ENCODE measurements around the gene TACR1.
"Not testable (repeated sequence)": the region's sequence is repeated elsewhere in the genome, so short reads cannot be mapped to it uniquely, and the experiment has no call there.

Gene TACR1

DNA sequence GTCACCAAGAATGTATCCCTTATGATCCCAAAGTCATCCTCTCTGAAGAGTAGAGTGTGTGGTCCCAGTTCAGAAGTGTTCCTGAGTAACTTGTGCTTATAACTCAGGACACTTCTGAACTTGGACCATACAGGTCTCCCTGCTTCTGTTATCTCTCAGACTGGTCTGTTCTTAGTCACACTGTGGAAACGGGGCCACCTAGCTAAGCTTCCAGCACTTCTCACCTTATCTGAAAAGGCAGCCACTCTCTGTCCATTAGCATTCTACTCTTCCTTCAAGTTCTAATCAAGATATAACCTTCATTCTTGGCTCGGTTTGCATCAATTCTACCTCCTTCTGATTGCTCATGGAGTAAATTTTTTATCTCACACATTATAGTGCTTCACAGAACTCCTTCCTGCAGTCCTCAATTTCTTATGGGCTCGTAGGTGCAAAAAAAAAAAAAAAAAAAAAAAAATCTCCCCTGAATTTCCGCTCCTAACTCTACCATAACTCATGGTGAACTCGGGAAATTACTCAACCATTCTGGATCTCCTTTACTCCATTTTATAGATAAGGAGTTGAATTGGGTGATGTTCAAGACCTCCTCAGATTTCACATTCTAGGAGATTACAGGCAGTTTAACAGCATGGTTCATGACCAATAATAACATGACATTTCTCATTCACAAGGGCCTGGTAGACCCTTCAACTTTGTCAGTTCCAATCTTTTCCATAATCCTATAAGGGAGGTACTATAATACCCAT, 108.4 kb downstream of the TACR1 start:
- DNase-seq (ENCODE audit: low read depth in 2 of 3, low spot score in 1 of 3), result no peak

DNA sequence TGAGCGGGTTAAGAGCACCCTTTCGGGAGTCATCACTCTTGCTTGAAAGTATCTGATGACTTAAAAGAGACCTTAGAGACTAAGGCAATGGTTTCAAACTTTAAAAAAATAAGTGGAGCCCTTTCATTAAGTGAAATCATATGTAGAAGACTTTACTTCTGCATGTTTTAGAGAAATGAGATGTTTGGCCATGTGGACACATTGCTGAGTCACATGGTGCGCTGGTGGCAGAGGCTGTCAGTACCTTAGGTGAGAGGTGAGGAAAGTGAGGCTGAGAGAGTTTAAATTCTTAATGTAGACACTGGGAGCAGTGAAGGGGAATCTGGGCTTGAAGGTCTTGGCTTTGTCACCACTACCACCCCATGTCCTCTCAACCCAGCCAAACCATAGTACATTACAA, 109.8 kb downstream of the TACR1 start:
- no peak for DNase-seq (ENCODE audit: low read depth in 2 of 3, low spot score in 1 of 3)

DNA sequence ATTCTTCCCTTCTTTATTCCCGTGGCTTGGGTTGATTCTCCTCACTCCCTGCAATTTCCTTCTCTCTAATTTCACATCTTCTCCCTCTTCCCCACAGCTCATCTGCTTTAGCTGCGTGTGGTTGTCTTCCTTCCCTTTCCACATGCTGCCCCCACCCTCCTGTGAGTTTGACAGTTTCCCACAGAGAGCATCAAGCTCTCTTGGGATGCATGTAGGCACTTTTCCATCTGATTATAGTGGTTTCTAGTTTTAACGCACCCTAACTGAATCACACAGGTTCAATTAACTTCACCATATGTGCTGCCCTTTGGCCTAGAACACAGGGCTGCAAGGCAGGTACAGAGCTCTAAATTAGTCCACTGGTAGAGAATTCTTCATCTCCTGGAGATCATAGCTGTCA, 110.5 kb downstream of the TACR1 start:
- DNase-seq (ENCODE audit: low read depth in 2 of 3, low spot score in 1 of 3), result no peak

DNA sequence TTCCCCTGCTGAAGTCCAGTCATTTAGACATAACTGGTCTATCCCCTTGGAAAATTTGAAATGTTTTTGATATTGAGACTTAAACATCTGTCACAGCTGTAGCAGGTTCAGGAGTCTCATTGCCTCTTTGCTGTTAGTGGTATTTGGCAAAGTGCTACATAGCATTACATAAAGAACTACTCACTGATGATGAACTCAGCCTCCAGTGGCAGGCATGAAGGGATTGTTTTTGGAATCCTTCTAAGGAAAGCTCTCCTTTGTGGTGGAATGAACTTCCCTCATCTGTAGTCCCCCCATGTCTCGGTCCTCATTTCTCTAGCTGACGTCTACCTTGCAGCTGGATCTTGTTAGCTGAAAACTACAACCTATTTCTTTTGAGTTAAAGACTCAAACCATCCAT, 111.6 kb downstream of the TACR1 start:
- DNase-seq (ENCODE audit: low read depth in 2 of 3, low spot score in 1 of 3), result no peak

DNA sequence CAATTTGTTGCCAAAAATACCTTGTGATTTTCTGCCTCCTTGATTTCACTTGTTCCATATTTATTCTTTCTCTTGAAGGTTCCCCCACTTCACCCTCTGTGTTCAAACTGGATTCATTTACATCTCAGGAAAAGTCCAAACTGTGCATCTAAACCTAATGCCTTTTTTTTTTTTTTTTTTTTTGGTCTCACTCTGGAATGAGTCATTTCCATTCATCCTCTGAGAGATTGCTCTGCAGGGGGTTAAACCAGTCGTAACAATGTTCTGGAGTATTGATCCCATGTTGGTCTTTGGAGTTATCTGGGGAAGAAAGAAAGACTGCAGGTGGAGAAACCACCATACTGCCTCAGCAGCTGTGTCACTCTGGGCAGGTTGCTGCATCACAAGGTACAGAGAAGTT, 119.7 kb downstream of the TACR1 start:
- DNase-seq (ENCODE audit: low read depth in 2 of 3, low spot score in 1 of 3), result no peak

DNA sequence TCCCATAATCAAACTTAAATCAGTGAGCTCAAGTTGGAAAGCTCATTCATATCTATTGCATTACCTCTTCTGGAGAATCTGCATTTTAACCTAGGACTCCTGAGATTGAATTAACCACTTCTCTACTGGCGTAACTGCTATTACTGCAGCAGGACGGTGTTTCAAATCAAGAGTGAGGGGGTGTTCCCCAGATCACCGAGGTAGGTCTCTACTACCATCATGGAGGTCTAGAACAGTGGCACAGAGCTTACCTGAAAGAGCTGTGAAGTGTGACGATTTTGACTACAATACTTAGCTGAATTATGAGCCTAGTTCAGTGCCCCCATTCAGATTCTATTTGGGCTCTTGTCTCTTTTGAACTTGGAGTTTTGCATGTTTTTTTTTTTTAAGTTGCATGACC, 121.4 kb downstream of the TACR1 start:
- no peak for DNase-seq (ENCODE audit: low read depth in 2 of 3, low spot score in 1 of 3)

DNA sequence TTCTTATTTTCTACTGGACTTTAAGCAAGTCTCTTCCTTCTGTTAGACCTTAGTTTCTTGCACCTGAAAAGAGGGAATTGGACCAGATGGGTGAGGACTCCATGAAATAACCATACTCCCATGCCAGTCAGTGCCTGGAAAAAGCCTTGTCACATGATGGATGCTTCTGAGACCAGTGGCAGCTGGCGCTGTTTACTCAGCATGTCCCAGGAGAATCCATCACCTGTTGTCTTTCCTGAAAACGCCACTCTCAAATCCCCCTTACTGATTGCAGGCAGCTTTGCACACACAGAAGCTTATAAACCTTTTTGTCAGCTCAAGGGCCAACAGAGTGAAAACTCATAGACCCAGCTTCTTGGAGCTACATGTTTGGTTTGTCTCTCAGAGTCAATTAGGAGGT, 123.2 kb downstream of the TACR1 start:
- DNase-seq (ENCODE audit: low read depth in 2 of 3, low spot score in 1 of 3), result no peak

DNA sequence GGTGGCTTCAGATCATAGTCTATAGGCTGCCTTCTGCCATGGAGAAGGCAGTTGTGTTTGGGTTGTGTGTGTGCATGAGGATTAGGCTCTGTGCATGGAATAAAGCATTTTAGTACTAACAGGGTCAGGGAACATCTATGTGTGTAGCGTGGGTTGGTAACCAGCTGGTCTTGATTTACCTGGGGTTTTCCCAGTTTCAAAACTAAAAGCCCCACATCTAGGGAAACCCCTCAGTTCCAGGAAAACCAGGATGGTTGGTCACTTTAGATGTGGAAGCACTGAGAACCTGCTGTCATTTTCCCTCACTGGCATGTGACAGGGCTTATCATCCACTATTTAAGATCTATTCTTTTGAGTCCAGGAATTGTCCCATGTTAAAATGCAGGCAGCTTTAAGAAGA, 124.6 kb downstream of the TACR1 start:
- DNase-seq (ENCODE audit: low read depth in 2 of 3, low spot score in 1 of 3), result no peak

DNA sequence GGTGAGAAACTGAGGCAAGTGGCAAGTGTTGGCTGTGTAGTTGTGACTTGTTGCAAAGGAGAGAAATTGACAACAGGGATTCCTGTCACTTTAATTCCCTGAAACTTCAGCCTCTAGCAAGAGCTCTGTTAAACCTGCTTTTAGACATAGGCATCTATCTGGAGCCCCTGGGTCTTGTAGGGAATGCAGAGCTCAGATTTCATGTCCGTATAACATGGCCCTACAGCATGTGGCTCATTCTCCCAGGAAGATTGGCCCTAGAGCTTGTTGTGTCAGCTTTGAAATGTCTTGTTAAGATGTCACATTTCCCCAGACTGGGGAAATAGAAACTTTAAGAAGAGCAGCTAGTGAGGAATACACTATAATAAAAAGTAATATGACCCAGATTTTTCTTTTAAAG, 125.1 kb downstream of the TACR1 start:
- no peak for DNase-seq (ENCODE audit: low read depth in 2 of 3, low spot score in 1 of 3)

DNA sequence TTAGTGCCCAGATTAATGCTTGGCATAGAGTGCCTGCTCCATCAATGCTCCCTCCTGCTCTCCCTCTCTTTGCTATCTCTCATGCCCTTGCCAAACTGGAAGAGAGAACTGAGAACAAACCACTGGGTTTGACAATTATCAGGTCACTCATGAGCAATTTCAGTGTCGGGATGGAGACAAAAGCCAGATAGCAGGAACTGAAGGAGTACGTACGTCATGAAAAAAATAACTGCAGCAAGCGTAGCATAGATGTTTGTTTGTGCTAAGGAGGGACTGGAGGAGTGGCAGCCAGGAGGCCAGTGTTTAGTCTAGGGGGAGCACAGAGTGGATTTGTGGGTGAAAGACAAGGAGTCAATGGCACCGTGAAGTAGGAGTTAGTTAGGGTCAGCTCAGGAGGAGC, 127.6 kb downstream of the TACR1 start:
- DNase-seq (ENCODE audit: low read depth in 2 of 3, low spot score in 1 of 3), result no peak

DNA sequence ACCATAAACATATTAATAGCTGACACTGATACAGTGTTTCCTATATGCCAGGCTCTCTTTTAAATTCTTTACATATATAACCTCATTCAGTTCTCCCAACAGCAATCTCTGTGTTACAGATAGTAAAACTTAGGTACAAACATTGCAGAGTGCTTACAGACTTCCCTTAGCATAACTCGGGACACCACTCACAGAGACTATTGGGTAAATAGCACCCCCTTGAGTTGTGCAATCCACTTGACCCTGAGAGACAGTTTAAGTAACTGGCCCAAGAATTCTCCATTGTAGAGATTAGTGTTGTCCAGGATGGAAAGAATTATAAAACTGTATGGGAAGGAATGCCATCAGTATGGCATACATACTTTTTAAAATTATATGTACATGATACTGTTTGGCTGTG, 130.8 kb downstream of the TACR1 start:
- no peak for DNase-seq (ENCODE audit: low read depth in 2 of 3, low spot score in 1 of 3)

DNA sequence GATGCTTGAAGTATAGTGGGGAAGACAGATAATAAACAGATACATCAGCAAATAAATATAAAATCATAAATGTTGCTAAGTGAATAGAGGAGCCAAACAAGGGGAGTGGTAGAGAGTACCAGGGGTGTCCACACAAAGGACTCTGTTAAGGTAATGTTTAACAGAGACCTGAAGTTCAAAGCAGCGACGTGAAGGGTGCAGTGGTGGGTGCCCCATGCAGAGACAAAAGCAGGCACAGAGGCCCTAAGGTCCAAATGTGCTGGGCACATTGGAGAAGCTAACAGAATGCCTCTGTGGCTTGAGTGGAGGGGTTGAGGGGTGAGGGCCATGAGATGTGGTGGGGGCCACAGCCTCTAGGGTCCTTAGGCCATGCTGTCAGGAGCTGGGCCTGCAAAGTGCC, 131.8 kb downstream of the TACR1 start:
- no peak for DNase-seq (ENCODE audit: low read depth in 2 of 3, low spot score in 1 of 3)

DNA sequence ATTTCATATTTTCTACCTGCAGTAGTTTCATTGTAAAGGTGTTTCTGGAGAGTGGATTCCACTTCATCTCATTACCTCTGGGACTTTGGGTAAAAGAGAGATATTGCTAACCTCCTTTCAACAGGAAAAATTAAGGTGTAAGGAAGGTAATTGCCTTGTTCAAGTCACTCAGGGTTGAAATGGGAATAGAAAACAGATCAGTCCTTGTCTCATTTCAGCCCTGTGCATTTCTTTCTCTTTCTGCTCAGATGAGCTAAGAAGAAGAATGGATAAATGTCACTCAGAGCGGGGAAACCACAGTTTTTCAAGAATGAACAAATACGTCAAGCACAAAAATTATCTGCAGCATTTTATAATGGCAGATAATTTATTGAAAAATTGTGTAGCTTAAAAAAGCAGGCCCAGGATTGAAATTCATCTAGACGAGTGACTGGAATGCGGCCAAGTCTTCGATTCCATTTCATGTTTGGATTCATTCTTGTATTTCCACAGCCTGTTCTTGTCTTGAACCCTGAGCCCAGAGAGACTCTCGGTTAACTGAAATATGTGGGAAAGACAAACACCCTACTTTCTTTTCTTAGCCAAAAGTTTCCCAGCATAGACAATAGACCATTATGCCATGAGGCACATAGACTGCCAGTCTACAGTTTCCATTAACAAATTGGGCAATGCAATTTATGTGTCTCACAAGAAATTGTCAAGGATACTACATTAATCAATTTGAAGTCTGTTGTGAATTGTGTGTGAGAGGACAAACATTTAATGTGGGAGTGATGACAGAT, 133.0 kb downstream of the TACR1 start:
- DNase-seq (ENCODE audit: low read depth in 2 of 3, low spot score in 1 of 3), result no peak

DNA sequence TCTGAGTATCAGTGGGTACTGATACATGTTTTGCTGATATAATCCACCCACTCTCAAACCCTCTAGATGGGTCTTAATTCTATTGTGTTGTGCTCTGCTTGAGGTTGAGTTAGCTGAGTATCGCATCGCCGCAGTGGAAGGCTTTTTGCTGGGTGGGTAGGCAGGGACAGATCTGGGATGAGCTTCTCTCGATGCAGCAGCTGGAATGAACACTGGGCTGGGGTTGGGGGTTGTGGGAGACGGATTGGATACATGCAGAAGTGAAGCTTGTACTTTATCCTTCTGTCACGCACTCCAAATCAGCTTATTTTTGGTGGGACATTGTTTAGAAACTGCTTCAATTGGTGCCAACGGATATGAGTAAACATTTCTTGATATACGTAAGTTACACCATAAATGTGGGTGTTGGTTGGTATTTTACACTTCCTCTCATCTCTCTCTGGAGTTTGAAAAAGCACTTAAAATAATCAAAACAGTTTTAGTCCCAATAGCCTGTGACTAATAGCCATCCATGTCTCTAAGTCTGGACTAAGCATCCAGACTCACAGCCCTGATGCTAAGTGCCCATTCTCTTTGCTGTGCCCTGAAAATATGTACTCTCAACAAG, 133.8 kb downstream of the TACR1 start:
- no peak for DNase-seq (ENCODE audit: low read depth in 2 of 3, low spot score in 1 of 3)

DNA sequence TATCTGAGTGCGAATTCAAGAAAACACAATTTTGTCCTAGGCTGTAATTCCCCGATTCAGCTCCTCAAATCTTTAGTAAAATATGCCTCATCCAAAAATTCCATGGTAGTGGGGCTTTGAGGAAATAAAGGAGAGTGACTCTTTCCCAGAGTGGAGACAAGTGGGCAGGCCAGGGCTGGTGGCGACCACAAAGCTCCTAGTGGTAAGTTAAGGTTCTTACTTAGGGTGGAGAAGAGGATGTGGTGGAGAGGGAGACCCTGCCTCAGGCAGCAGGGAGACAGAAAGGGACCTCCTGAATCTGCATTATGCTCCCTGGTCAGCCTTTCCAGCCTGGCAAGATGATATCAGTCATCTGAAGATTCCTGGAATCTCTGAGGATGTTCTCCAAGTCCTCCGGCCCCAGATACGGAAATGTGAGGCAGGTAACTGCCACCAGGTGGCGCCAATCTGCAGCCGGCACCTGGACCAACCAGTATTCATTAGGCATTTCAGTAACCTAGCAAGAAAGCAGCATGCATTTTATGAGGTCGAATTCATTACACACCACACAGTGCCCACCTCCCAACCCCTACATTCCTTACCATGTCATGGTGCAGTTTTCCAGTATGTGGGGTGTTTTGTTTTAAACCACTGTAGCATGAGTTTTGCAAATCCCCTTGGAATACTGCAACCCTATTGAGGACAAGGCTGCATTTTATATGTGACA, 134.5 kb downstream of the TACR1 start:
- DNase-seq (ENCODE audit: low read depth in 2 of 3, low spot score in 1 of 3), result peak; percentile 15 to 37 (median 21)

DNA sequence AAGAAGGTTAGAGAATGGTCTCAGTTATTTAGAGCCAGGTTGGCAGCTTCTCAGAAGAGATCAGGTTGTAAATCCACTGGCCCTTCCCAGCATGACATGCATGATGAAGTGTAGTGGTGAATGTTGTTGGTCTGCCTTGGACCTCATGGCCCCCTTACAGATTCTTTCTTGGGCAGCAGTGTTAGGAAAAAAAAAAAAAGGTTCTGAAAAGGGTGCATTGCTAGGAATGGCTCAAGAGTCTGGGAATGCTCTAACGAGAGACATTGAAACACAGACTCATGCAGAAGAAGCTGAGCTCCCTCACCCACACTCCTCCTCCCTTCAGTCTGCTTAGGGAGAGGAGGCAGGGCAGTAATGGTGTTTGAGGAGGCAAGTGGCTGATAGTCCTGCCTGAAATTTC, 135.4 kb downstream of the TACR1 start:
- DNase-seq (ENCODE audit: low read depth in 2 of 3, low spot score in 1 of 3), result no peak

DNA sequence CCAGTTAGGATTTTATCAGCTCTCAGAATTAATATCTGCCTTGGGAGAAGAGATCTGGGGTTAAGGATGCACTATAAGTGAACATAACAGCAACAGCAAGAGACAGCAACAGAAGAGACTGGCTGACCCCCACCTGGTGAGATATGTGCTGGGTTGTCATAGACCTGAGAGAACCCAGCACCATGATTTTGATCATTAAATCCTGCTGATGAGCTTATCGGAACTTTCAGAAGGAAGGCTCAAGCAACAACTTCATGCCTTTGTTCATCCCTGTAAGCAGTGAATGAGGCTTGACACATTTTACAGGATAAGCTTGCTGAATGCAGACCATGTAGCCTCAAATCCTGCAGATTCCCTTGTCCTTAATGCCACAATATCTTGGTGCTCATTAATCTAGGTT, 140.9 kb downstream of the TACR1 start:
- DNase-seq (ENCODE audit: low read depth in 2 of 3, low spot score in 1 of 3), result no peak

DNA sequence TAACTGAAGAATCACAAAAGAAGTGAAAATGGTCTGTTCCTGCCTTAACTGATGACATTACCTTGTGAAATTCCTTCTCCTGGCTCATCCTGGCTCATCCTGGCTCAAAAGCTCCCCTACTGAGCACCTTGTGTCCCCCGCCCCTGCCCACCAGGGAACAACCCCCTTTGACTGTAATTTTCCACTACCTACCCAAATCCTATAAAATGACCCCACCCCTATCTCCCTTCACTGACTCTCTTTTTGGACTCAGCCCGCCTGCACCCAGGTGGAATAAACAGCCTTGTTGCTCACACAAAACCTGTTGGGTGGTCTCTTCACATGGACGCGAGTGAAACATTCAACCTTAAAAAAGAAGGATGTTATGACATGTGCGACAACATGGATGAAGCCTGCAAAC, 142.2 kb downstream of the TACR1 start:
- not testable (repeated sequence) for DNase-seq (ENCODE audit: low read depth in 2 of 3, low spot score in 1 of 3)

DNA sequence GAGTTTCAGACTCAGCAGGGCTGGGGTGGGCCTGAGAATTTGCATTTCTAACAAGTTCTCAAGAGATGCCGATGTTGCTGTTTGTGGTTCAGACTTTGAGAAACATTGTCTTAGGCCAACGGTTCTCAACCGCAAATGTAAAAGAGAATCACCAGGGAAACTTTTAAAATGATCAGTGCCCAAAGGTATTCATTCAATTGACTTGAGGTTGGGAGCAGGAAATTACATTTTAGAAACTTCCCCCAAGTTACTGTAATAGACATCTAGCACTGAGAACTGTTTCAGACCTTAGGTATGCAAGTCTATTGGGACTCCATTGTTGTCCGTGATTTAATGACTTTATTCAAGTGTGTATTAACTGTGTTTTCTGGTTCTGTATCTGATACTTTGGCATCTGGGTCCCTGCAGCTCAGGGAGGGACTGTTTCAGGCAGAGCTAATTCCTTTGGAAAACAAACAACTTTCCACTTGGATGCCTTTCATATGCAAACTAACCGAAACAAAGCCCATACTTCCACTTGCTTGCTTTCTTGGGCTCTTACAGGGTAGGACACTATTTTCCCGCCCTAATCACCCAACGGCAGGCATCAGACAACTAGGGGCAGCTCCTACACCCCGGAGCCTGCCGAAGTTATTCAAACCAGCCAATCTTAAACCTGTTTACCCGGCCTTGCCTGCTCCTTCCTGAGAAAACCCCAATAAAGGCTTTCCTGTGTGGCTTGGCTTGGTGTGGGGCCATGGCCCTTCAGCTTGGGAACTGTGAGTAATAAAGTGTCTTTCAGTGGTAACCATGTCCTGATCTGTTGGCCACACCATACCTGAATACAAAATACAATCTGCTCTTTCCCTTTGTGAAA, 143.3 kb downstream of the TACR1 start:
- DNase-seq (ENCODE audit: low read depth in 2 of 3, low spot score in 1 of 3), result no peak

DNA sequence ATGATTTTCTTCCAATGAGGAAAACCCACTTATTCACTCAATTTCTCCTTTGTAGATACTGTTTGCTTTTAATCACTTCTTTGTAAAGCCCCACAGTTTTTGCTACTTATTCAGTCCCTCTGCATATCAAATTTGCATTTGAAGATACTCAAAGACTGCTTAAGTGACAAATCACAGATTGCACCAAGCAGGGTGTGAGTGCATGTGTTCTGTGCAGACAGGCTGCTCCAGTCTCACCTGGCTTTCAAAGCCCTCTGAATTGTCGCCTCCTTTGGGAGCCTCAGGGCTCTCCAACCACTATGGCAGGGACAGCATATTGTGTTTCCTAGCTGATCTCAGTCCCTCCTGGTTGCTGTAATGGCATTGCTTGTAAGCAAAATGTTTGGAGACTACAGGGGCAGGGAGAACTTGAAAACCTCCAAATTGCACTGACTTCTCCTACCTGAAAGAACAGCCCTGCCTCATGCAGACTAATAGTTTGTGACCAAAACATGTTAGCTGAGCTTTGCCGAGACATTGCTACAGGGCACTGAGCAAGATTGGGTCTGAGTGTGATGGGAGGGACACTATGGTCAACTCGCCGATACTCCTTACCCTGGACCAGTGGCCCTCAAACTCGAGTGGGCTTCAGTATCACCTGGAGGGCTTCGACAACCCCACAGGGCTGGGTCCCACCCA, 144.0 kb downstream of the TACR1 start:
- no peak for DNase-seq (ENCODE audit: low read depth in 2 of 3, low spot score in 1 of 3)
